ENCODE measurements around the gene SLC11A2.
"Not testable (repeated sequence)": the region's sequence is repeated elsewhere in the genome, so short reads cannot be mapped to it uniquely, and the experiment has no call there.

SLC11A2 gene

DNA sequence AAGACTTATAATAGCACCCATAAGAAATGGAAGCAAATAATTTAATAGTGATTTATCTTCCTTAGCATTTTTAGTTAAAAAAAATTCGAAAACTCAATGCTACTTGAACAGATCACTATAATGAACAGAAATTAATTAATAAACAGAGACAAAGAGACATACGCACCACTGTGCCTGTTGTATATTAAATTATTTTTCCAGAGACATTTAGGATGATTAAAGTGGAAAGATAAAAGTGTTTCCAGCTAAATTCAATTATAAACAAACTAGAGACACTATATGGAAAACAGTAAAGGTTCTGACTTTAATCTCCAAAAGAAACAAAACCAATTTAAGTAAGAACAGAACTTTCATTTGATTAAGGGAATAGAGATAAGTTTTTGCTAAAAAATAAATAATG, 70.5 kb downstream of the SLC11A2 start:
- H3K9me3 ChIP-seq (ENCODE audit: control insufficient read depth, low read depth, low read length), result no peaks in the 10 kb centered on the region
- H3K27ac ChIP-seq (ENCODE audit: low read length), result no peak overlapping the region
- H3K9ac ChIP-seq (ENCODE audit: low read length), result no peak overlapping the region
- H3K27me3 ChIP-seq (ENCODE audit: control insufficient read depth, insufficient read depth, low read length), result no peaks in the 10 kb centered on the region
- no peaks in the 10 kb centered on the region for H3K36me3 ChIP-seq (ENCODE audit: control insufficient read depth, low read depth, low read length)
- no peak overlapping the region for H3K4me3 ChIP-seq (ENCODE audit: low read length)
- no peaks in the 10 kb centered on the region for H3K4me1 ChIP-seq (ENCODE audit: control insufficient read depth, low read depth, low read length)

DNA sequence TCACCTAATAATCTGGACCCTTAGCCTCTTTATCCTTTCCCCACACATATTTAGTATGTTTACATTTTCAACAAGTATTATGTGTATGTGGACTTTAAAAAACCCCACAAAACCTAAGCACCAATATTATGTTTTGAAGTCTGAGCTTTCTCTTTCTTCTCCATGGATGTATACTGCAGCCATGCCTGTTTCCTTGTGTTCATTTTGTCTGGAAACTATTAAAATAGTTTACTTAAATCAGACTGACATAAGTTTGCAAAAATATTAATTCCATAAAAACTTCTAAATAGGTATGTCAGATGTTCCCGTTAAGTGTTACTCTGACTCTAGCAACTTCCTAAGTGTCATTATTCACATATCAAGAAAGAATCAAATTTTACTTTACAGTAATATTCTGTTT, 70.9 kb downstream of the SLC11A2 start:
- Histone ChIP-seq H3K9ac (ENCODE audit: low read length) (no peak overlapping the region), H3K36me3 (ENCODE audit: control insufficient read depth, low read depth, low read length) (no peaks in the 10 kb centered on the region), H3K4me1 (ENCODE audit: control insufficient read depth, low read depth, low read length) (no peaks in the 10 kb centered on the region), H3K9me3 (ENCODE audit: control insufficient read depth, low read depth, low read length) (no peaks in the 10 kb centered on the region), H3K27me3 (ENCODE audit: control insufficient read depth, insufficient read depth, low read length) (no peaks in the 10 kb centered on the region), H3K4me3 (ENCODE audit: low read length) (no peak overlapping the region), H3K27ac (ENCODE audit: low read length) (no peak overlapping the region)

DNA sequence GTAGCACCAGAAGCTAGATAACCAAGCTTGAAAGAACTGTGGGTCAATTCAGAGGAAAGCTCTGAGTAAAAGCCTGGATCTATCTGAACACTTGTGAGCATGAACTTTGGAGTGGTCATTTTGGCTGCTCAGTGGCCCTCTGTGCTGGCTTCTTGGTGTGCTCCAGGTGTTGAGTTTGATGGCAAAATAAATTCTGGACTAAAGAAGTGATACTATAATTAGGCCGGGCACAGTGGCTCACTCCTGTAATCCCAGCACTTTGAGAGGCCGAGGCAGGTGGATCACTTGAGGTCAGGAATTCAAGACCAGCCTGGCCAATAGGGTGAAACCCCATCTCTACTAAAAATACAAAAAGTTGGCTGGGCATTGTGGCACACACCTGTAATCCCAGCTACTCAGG, 71.4 kb downstream of the SLC11A2 start:
- H3K27me3 ChIP-seq (ENCODE audit: control insufficient read depth, insufficient read depth, low read length); H3K4me1 ChIP-seq (ENCODE audit: control insufficient read depth, low read depth, low read length); H3K9me3 ChIP-seq (ENCODE audit: control insufficient read depth, low read depth, low read length); H3K4me3 ChIP-seq (ENCODE audit: low read length); H3K27ac ChIP-seq (ENCODE audit: low read length); H3K9ac ChIP-seq (ENCODE audit: low read length); H3K36me3 ChIP-seq (ENCODE audit: control insufficient read depth, low read depth, low read length): not testable (repeated sequence)

DNA sequence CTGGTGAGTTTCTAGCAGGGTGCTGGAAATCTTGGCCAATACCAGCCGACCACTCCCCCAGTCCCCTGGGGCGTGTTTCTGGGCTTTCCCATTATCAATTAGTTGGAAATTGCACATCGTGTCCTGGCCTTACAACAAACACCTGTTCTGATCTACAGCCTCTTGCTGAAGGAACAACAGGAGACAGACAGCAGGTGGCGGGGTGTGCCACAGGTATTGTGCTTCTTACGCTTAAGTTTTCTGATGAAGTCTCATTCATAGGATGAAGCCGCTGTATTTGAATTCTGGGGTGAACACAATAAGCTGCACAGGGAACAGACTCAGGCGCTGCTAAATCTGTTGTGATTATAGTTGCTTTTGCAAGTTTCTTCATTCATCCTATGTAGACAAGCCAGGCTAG, 73.1 kb downstream of the SLC11A2 start:
- Histone ChIP-seq H3K27ac (ENCODE audit: low read length) (no peak overlapping the region), H3K27me3 (ENCODE audit: control insufficient read depth, insufficient read depth, low read length) (no peaks in the 10 kb centered on the region), H3K4me3 (ENCODE audit: low read length) (no peak overlapping the region), H3K36me3 (ENCODE audit: control insufficient read depth, low read depth, low read length) (no peaks in the 10 kb centered on the region), H3K9me3 (ENCODE audit: control insufficient read depth, low read depth, low read length) (no peaks in the 10 kb centered on the region), H3K9ac (ENCODE audit: low read length) (no peak overlapping the region), H3K4me1 (ENCODE audit: control insufficient read depth, low read depth, low read length) (no peaks in the 10 kb centered on the region)

DNA sequence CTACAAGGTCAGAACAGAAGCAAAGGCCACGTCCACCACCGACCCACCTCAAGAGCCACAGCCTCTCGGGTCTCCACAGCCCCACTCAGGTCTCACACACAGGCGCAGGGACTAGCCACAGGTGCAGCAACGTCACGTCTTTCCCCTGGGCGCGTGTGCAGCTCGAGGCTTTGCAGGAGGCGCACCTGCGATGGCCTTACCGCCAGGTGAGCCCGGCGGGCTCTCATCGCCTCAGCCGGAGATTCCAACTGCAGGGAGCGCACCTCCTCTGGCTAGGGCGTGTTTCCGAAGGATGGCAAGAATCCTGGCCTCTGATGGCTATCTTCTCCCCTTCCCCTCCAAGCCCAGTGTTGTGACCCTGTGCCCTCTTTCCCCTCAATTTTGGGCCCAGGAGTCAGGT, 73.7 kb downstream of the SLC11A2 start, which contains the start of gene HIGD1C:
Gene HIGD1C, plus strand, starts transcription at position 35 of the 400 bp plus-strand sequence. CDS start 1,455 bp downstream, outside the sequence.
- Histone ChIP-seq H3K4me3 (ENCODE audit: low read length) (no peak within 1 kb of the TSS), H3K27me3 (ENCODE audit: control insufficient read depth, insufficient read depth, low read length) (no peaks in the 10 kb centered on the region), H3K36me3 (ENCODE audit: control insufficient read depth, low read depth, low read length) (no peaks in the 10 kb centered on the region), H3K4me1 (ENCODE audit: control insufficient read depth, low read depth, low read length) (no peaks in the 10 kb centered on the region), H3K27ac (ENCODE audit: low read length) (no peak within 1 kb of the TSS), H3K9ac (ENCODE audit: low read length) (no peak within 1 kb of the TSS), H3K9me3 (ENCODE audit: control insufficient read depth, low read depth, low read length) (no peaks in the 10 kb centered on the region)

DNA sequence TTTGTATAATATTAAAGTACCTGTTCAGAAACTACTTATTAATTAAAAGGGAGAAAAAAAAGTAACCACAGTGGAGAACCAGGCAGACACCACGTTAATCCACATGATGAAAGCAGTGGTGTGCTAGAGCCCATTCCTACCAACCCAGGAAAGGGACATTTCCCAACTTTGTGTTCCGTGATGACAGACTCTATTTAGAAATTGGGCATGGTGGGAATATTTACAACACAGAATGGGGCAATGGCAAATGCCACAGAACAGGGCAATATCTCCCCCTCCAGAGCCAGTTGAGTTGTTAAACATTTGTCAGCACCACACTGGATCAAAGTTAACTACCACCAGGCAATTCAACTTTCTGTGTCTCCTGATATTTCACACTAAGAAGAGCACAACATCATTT, 75.1 kb downstream of the SLC11A2 start:
- Histone ChIP-seq H3K9me3 (ENCODE audit: control insufficient read depth, low read depth, low read length) (no peaks in the 10 kb centered on the region), H3K9ac (ENCODE audit: low read length) (no peak overlapping the region), H3K4me1 (ENCODE audit: control insufficient read depth, low read depth, low read length) (no peaks in the 10 kb centered on the region), H3K27ac (ENCODE audit: low read length) (no peak overlapping the region), H3K27me3 (ENCODE audit: control insufficient read depth, insufficient read depth, low read length) (no peaks in the 10 kb centered on the region), H3K4me3 (ENCODE audit: low read length) (no peak overlapping the region), H3K36me3 (ENCODE audit: control insufficient read depth, low read depth, low read length) (no peaks in the 10 kb centered on the region)

DNA sequence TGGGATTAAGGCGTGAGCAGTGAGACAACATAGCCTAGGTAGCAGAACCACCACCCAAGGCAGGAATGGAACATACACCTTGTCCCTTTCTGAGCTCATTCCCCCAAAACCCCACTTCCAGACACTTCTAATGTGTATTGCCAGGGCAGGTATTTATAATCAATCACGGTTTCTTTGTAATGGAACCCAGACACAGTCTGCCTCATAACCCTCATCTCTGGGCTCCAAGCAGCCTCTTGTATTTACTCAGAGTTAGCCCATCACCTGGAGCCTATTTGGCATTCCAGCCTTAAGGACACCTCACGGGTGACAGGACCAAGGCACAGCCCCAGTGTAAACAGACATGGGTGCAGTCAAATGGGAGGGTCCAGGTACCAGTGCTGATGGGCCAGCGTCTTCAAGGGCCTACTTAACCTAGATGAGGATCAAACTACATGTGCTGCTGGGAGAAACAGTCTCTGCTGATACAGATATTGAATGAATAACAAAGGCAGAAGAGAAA, 76.3 kb downstream of the SLC11A2 start:
- no peaks in the 10 kb centered on the region for H3K9me3 ChIP-seq (ENCODE audit: control insufficient read depth, low read depth, low read length)
- H3K9ac ChIP-seq (ENCODE audit: low read length), result no peak overlapping the region
- H3K27ac ChIP-seq (ENCODE audit: low read length), result no peak overlapping the region
- no peak overlapping the region for H3K4me3 ChIP-seq (ENCODE audit: low read length)
- no peaks in the 10 kb centered on the region for H3K27me3 ChIP-seq (ENCODE audit: control insufficient read depth, insufficient read depth, low read length)
- H3K36me3 ChIP-seq (ENCODE audit: control insufficient read depth, low read depth, low read length), result no peaks in the 10 kb centered on the region
- no peaks in the 10 kb centered on the region for H3K4me1 ChIP-seq (ENCODE audit: control insufficient read depth, low read depth, low read length)

DNA sequence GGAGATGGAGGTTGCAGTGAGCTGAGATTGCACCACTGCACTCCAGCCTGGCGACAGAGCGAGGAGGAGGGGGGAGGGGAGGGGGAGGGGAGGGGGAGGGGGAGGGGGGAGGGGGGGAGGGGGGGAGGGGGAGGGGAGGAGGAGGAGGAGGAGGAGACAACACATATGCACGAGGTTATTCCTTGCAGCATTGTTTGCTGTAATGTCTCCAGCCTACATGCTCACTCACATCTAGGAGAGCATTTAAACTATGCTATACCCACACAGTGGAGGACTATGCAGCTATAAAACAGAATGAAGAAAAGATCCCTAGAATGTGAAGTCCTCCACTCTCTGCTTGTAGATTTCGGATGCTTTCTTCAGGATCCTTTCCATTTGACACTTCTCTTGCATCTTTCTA, 77.4 kb downstream of the SLC11A2 start:
- Histone ChIP-seq H3K36me3 (ENCODE audit: control insufficient read depth, low read depth, low read length) (no peaks in the 10 kb centered on the region), H3K4me1 (ENCODE audit: control insufficient read depth, low read depth, low read length) (no peaks in the 10 kb centered on the region), H3K27ac (ENCODE audit: low read length) (no peak overlapping the region), H3K27me3 (ENCODE audit: control insufficient read depth, insufficient read depth, low read length) (no peaks in the 10 kb centered on the region), H3K9me3 (ENCODE audit: control insufficient read depth, low read depth, low read length) (no peaks in the 10 kb centered on the region), H3K9ac (ENCODE audit: low read length) (no peak overlapping the region), H3K4me3 (ENCODE audit: low read length) (no peak overlapping the region)

DNA sequence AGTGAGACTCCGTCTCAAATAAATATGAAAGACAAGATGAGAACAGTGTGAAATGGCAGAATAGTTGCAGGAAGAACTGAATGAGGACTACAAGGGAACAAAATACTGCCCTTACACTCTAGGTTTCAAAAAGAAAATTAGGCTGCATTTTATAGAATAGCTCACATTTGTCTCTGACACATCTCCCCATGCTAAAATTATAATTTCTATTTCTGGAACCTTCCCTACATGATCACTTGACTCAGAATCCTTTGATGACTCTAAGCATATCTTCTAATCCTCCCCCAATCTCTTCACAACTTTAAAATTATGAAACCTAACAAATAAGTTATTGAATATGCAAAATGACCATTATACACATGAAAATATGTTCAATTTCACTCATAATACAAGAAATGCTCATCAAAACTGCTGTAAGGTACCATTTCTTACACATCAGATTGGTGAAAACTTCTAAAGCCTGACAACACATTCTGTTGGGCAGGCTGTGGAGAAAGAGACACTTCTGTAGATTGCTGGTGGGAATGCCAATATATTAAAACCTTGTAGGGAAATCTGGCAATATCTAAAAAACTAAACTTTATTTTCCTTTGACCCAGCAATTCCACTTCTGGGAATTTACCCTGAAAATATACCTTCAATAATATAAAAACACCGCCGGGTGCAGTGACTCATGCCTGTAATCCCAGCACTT, 78.1 kb downstream of the SLC11A2 start:
- Histone ChIP-seq H3K27ac (ENCODE audit: low read length) (no peak overlapping the region), H3K36me3 (ENCODE audit: control insufficient read depth, low read depth, low read length) (no peaks in the 10 kb centered on the region), H3K4me3 (ENCODE audit: low read length) (no peak overlapping the region), H3K27me3 (ENCODE audit: control insufficient read depth, insufficient read depth, low read length) (no peaks in the 10 kb centered on the region), H3K9me3 (ENCODE audit: control insufficient read depth, low read depth, low read length) (no peaks in the 10 kb centered on the region), H3K4me1 (ENCODE audit: control insufficient read depth, low read depth, low read length) (no peaks in the 10 kb centered on the region), H3K9ac (ENCODE audit: low read length) (no peak overlapping the region)

DNA sequence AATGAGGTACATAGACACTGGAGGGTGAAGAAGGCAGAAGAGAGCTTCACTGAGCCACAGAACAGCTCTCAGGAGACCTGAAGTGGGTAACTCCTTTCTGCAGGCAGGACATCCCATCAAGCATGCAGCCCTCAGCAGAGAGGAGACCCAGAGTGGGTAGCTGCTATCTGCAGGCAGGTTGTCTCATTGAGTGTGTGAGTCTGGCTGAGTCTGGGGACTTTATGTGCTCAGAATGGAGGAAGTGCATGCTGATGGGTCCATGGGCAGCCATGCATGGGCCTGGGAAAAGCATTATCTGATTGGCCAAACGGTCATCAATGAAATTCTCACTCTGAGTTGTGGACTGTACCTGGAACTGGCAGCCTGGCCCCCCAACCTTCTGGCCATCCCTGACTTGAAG, 88.5 kb downstream of the SLC11A2 start:
- Histone ChIP-seq H3K9ac (ENCODE audit: low read length) (no peak overlapping the region), H3K4me1 (ENCODE audit: control insufficient read depth, low read depth, low read length) (no peaks in the 10 kb centered on the region), H3K27ac (ENCODE audit: low read length) (no peak overlapping the region), H3K4me3 (ENCODE audit: low read length) (no peak overlapping the region), H3K36me3 (ENCODE audit: control insufficient read depth, low read depth, low read length) (no peaks in the 10 kb centered on the region), H3K9me3 (ENCODE audit: control insufficient read depth, low read depth, low read length) (no peaks in the 10 kb centered on the region), H3K27me3 (ENCODE audit: control insufficient read depth, insufficient read depth, low read length) (no peaks in the 10 kb centered on the region)

DNA sequence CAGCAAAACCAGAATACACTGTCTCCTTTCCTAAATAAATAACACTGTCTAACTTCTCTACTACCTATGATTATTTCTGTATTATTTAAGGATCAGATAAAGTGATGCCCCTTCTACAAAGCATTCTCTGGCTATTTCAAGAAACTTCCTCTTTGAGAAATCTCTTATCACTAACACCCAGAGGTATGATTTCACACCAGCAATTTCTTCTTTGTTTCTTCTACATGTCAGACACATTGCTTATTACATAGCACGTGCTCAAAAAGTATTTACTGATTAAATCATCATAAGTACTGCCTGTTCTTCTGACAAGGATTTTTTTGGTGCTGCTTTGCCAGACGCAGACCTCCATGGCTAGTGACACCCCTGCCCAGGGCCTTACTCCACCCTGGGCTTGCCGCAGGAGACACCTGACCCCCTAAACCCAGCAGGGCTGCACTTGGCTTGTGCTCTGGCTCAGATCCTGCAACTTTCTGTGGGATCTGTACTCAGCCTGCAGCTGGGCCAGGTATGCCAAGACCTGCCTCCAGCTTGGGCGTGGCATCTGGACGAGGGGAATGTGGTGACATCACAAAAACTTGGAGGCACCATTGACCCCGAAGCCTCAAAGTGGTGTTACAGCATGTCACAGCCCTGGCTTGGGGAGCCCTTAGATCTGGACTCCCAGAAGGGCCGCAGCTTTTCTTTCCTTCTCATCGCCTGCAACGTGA, 89.2 kb downstream of the SLC11A2 start:
- Histone ChIP-seq H3K4me3 (ENCODE audit: low read length) (no peak overlapping the region), H3K9me3 (ENCODE audit: control insufficient read depth, low read depth, low read length) (no peaks in the 10 kb centered on the region), H3K36me3 (ENCODE audit: control insufficient read depth, low read depth, low read length) (no peaks in the 10 kb centered on the region), H3K27me3 (ENCODE audit: control insufficient read depth, insufficient read depth, low read length) (no peaks in the 10 kb centered on the region), H3K4me1 (ENCODE audit: control insufficient read depth, low read depth, low read length) (no peaks in the 10 kb centered on the region), H3K27ac (ENCODE audit: low read length) (no peak overlapping the region), H3K9ac (ENCODE audit: low read length) (no peak overlapping the region)
